ENCODE measurements around the gene GNG11. TPM values are rescaled to one million over a fixed set of nuclear protein-coding genes. Genes with fewer than 3 reads are reported as not detected.
A peak's percentile ranks its signal among the peaks of the same experiment; 100 is the strongest.

GNG11 gene
- polyA plus RNA-seq, 2 of the 4 experiments (the other 2 are of a cell fraction), result 31.1 to 33.4 TPM

- Histone ChIP-seq H3K27ac (peak overlapping the region; percentile 67 to 88), H3K4me3 (no peak overlapping the region), H3K4me2 (peak overlapping the region; percentile 64), H3K4me1 (peaks cover 76% of the 10 kb centered on the region), H3K9me3 (no peaks in the 10 kb centered on the region)
- ChIA-PET CTCF (interaction anchor here (0.6 to 1.5 kb wide), 4 partner anchors 10 to 46 kb away, joined by 3 to 8 read pairs (median 3); partner anchors contain the start of gene GNG11), POLR2A (interaction anchor here (0.6 to 3.9 kb wide), 4 partner anchors 11 to 20 kb away, joined by 3 to 29 read pairs (median 14); partner anchors contain the start of genes GNG11 and TFPI2)
- WGBS (ENCODE audit: missing lambda C conversion rate), result under 1% methylated on average over 3 of the region's 3 CpGs
- ATAC-seq (peak; percentile 61 to 63), DNase-seq (ENCODE audit: low read depth in 1 of 2, low spot score in 1 of 2) (peak in 1 of 2 experiments; percentile 79), FAIRE-seq (peak; percentile 98)
- no peak for TF ChIP-seq KDM1A (IDR thresholded peaks at IDR 0.05; ENCODE audit: low read depth)
- no peak for TF ChIP-seq SMC3 (IDR thresholded peaks at IDR 0.05)
- TF ChIP-seq EHF (CRISPR knock-in tag; IDR thresholded peaks at IDR 0.05), result no peak
- TF ChIP-seq MAFK (IDR thresholded peaks at IDR 0.05; ENCODE audit: partially characterized antibody), result no peak
- TF ChIP-seq ATOH8 (CRISPR knock-in tag; IDR thresholded peaks at IDR 0.05; ENCODE audit: low read depth), result no peak
- no peak for TF ChIP-seq ZFP36 (IDR thresholded peaks at IDR 0.05; ENCODE audit: borderline replicate concordance, partially characterized antibody)
- TF ChIP-seq RARB (CRISPR knock-in tag; IDR thresholded peaks at IDR 0.05), result no peak
- no peak for TF ChIP-seq PBX3 (IDR thresholded peaks at IDR 0.05)
- TF ChIP-seq ZSCAN20 (CRISPR knock-in tag; IDR thresholded peaks at IDR 0.05), result no peak
- no peak for TF ChIP-seq ZC3H11A (IDR thresholded peaks at IDR 0.05)
- no peak for TF ChIP-seq REST (IDR thresholded peaks at IDR 0.05)
- TF ChIP-seq JUNB (IDR thresholded peaks at IDR 0.05), result peak; percentile 97
- TF ChIP-seq USF2 (IDR thresholded peaks at IDR 0.05), result no peak
- no peak for TF ChIP-seq CBX8 (IDR thresholded peaks at IDR 0.05)
- no peak for TF ChIP-seq MAZ (IDR thresholded peaks at IDR 0.05; ENCODE audit: borderline replicate concordance, low read depth, low read length)
- TF ChIP-seq EP300 (IDR thresholded peaks at IDR 0.05), result peak; percentile 83 to 89; a peak in 4 of 5 replicates
- TF ChIP-seq ELK1 (IDR thresholded peaks at IDR 0.05; ENCODE audit: low read depth, low read length), result no peak
- no peak for TF ChIP-seq NPAS2 (CRISPR knock-in tag; IDR thresholded peaks at IDR 0.05; ENCODE audit: borderline replicate concordance)
- TF ChIP-seq HEYL (CRISPR knock-in tag; IDR thresholded peaks at IDR 0.05), result no peak
- peak; percentile 77; the same call in 2 of the 3 replicates for TF ChIP-seq BCL3 (IDR thresholded peaks at IDR 0.05)
- no peak for TF ChIP-seq RCOR1 (IDR thresholded peaks at IDR 0.05; ENCODE audit: low read depth, low read length)
- no peak for TF ChIP-seq FOSB (CRISPR knock-in tag; IDR thresholded peaks at IDR 0.05)
- no peak for TF ChIP-seq TFCP2L1 (CRISPR knock-in tag; IDR thresholded peaks at IDR 0.05)
- peak; percentile 87 to 92; a peak in 4 of 5 replicates for TF ChIP-seq JUN (IDR thresholded peaks at IDR 0.05)
- peak; percentile 66 to 72 for TF ChIP-seq CEBPB (IDR thresholded peaks at IDR 0.05)
- no peak for TF ChIP-seq HDAC2 (IDR thresholded peaks at IDR 0.05)
- no peak for TF ChIP-seq RFX5 (IDR thresholded peaks at IDR 0.05)
- TF ChIP-seq POLR2A (IDR thresholded peaks at IDR 0.05; ENCODE audit: low read length), result no peak
- no peak for TF ChIP-seq NFE2L2 (conservative IDR thresholded peaks at IDR 0.05; ENCODE audit: low read length)
- TF ChIP-seq HOXB5 (CRISPR knock-in tag; IDR thresholded peaks at IDR 0.05), result no peak
- no peak for TF ChIP-seq CHD4 (IDR thresholded peaks at IDR 0.05; ENCODE audit: borderline replicate concordance)
- TF ChIP-seq GATA3 (IDR thresholded peaks at IDR 0.05; ENCODE audit: borderline replicate concordance), result peak; percentile 78
- TF ChIP-seq ZNF302 (CRISPR knock-in tag; IDR thresholded peaks at IDR 0.05), result no peak
Observed at GRCh38 chr7:93910076-93910994, 11.2 kb upstream of the GNG11 start.

Measured in A549 (cell line).